Measurements from ENCODE around the gene PJA2.
"Not testable (repeated sequence)": the region's sequence is repeated elsewhere in the genome, so short reads cannot be mapped to it uniquely, and the experiment has no call there.

PJA2 gene

DNA sequence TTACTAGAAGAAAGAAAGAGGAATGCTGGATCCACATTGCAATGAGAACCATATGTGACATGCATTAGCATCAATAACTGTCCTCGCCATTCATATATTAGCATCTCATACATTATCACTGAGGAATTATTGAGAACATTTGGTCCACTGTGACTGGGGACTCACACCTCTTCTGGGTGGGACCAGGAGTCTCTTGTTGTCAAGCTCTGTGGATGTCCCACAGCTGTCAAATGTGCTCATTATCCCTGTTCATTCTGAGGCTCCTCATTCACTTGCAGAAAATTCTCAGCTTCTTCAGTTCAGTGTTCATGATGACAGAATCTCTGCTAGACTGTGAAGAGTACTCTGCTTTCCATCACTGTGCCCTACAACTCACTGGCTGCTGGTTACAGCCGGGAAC lies 109.4 kb downstream of the PJA2 start:
- DNase-seq, result no peak

DNA sequence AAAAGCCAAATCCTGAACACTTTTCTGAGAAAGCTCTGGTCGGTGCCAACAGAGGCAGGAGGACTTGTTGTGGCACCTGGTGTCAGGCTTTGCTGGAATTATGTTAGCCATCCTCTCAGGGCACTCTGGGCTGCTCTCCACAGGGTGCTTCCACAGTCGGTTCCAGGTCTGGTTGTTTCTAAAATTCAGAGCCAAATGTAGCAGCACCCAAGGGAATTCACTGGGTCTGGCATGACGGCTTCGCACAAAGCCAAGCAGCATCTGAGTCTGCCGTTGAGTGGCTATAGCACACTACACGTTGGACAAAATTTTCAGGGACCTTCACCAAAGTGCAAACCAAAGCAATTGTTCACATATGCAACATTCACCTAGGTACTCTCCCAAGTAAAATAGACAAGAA lies 110.2 kb downstream of the PJA2 start:
- no peak for DNase-seq

DNA sequence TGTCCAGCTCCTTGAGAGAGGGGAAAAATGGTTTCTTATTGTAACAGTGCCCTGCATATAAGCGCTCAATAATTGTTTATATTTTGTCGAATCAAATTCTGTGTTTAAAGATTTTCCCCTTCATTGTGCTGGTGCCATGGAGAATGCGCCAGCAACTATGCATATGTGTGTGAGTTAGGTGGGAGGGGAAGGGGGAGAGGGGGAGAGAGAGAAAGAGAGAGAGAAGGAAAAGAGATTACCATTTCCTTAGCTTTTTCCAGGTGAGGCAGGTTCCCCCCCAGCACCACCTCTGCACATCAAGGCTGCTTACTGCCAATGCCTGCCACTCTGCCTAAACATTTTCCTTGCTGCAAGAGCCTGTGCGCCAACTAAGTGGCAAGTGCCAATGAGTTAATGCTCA lies 111.0 kb downstream of the PJA2 start:
- DNase-seq, result no peak

DNA sequence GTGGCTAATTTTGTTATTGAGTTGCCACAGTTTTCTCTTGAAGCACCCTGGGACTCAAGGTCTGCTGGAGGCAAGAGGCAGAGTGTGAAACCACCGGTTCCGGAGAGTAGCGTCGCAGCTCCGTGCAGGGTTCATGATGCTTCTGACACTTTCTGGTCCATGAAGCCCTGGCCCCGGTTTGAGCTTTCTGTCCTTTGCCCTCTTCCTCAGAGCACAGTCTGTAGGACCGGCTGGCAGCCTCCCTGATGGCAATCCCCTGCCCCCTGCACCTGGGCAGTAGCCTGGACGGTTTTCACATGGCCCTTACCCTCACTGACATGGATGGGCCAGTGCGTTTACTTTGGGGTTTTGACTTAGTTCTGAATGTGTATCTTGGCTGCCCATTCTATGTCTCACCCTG lies 111.9 kb downstream of the PJA2 start:
- no peak for DNase-seq

DNA sequence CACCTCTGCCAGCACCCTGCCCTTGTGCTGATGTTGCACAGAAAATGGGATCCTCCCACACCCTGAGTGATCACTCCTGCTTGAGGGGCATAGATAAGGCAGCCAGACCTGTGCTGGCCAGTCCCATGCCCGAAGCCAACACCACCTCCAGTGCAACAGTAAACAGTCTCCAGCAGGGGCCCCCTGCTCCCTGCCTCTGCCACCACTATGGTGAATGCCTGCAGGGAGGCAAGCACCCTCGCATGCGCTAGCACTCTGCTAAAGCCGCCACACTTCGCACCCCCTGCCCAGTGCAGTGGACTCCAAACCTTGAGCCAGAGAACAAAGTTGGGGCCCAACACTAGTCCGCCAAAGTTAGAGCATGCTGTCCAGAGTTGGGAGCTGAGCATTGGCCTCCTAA lies 118.7 kb downstream of the PJA2 start:
- DNase-seq, result no peak

DNA sequence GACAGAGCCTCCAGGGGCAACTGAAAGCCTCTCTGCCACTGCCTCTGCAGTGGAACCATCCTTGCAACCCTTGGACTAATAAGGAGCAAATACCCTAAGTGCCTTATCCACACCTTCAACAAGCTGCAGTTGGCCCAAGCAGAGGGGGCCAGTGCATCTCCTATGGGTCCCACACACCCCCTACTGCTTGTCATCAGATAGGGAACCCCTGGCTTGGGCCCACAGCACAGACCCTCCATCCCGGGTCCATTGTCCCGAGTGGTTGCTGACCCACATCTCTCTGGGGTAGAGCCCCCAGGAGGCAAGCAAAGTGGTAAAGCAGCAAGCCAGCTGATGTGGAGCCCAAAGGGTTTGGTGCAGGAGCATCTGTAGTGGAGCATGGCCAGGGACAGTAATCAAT lies 119.5 kb downstream of the PJA2 start:
- DNase-seq, result no peak

DNA sequence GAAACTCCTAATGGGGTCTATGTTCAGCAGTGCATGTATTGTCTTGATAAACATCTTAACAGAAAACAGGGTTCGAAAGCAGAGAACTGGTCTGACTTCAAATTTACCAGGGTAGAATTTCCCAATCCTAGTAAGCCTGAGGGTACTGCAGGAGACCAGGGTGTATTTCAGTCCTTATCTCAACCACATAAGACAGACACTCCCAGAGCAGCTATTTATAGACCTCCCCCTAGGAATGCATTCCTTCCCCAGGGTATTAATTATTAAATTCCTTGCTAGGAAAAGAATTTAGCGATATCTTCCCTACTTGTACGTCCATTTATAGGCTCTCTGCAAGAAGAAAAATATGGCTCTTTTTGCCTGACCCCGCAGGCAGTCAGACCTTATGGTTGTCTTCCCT lies 123.1 kb downstream of the PJA2 start:
- DNase-seq, result not testable (repeated sequence)

All from GF-D8 (cell line).